Measurements from ENCODE around the gene ZFP1.

ZFP1 gene

DNA sequence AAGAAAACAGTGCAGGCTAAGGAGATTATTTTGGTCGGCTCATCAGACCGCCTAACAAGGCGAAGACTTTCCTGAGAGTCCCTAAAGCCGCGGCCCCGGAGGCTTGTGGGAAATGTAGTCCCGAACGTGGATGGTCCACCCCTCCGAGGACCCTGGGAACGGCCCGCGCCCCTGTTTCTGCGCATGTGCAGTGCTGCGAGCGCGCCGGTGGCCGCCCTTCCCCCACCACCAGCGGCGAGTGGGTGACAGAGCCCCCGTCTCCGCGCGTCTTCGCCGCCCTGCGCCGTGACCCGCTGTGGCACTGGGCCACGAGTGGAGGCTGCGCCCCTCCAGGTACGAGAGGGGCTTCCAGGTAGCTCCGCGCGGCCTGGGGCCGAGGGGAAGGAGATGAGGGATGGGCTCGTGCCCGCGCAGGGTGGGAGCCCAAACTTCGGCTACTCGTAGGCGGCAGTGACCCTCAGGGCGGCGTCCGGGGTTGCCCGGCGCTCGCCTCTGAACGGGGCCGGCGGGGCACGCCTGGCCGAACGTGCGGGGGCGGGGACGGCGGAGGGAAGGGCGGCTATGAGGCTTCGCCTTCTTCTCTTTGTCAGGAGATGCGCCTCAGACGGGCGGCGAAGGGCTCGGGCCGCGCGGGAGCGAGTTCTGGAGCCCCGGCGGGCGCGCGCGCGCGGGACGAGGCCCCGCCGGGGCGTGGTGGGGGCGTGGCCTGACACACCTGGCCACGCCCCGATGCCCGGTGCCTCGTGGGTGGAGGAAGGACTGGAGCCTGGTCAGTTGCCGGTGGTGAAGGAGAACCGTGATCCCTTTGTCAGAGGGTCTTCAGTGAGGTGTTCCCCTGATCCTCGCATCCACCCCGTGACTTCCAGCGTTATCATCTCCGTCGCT is at the start of gene ZFP1:
TSS of gene ZFP1 (plus strand) at position 214 of the 885 bp plus-strand sequence. CDS start 4,428 bp downstream, outside the sequence.
- DNase-seq (ENCODE audit: low spot score) (peak; percentile 79), FAIRE-seq (peak; percentile 52)

DNA sequence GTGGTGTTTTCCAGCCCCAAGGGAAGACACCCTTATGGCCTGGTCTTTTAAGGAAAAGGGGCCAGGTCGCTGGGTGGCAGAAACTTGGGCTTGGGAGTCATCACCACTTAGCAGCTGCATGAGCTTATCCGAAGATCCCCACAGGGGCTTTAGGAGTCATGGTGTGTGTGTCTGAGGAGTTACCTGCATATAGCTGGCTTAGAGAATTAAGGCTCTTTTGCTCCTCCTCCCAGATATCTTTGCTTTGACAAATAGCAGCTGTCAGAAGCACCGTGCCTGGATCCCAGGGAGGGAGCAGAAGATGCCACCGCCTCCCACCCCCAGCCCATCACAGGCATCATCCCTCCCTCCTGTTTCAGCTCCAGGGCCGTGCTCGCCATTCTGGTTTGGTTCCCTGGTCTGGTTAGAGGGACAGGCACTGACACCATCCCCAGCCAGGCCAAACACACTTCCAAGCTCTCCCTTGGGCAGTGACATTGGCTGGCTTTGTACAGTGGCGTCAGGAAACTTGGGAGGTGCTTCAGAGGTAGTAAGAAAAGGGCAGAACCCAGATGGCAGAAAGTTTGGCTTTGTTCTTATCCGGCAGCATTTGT is 49.2 kb upstream of the ZFP1 start:
- FAIRE-seq (no peak), DNase-seq (ENCODE audit: low spot score) (no peak)

DNA sequence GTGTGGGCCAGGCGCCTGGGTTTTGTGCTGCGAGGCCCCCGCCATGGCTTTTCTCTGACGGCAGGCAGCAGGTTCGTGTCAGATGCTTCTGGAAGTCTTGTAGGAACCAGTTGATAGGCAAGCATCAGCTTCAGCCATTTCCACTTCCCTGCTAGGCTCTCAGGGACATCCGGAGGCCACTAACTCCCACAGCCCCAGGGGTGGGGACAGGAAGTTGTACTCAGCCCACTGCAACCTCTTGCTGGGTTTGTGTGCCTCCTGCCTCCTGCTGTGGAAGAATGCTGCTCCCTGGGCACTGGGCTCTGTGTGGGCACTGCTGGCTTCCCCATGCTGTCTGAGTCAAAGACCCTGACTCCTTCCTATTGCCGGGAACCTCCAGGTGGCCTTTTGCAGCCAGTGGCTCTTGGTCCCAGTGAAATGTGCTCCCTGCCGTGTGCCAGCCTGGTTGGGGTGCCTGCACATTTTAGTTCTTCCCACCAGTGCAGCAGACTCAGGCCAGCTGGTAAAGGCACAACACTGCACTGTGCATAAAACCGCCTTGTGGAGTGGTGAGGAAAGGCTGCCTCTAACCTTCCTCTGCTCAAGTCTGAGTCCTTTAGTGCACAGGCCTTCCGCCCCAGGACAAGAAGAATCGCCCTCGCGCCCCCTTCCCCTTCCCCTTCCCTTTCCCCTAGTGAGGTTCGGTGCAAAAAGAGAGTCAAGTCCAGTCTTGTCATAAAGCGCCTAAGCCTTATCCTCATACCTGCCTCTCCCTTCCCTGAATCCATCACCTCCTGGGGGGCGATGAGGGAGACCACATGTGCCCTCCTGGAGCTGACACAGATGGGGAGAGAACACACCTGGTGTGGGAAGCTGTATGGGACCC is 48.4 kb upstream of the ZFP1 start:
- FAIRE-seq, result no peak
- DNase-seq (ENCODE audit: low spot score), result peak; percentile 49

DNA sequence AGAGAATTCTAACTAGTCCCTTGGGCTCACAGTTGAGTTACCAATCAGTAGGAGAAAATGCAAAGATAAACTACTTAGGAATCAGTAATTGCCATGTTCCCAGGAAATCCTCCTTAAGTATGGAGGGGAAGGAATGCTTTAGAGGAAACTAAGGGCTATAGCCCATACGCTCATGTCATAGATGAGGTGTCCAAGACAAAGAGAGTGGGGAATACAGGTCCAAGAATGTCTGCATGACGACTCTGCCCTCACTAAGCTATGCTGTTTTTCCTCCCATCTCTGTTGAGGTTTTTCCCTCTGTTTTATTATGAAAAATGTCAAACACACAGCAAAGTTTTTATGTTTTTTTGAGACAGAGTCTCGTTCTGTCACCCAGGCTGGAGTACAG is 47.7 kb upstream of the ZFP1 start:
- FAIRE-seq (no peak), DNase-seq (ENCODE audit: low spot score) (no peak)

- FAIRE-seq, result no peak
- no peak for DNase-seq (ENCODE audit: low spot score)
These were observed 46.7 kb upstream of the ZFP1 start for GRCh38 chr16:75101635-75102034.

DNA sequence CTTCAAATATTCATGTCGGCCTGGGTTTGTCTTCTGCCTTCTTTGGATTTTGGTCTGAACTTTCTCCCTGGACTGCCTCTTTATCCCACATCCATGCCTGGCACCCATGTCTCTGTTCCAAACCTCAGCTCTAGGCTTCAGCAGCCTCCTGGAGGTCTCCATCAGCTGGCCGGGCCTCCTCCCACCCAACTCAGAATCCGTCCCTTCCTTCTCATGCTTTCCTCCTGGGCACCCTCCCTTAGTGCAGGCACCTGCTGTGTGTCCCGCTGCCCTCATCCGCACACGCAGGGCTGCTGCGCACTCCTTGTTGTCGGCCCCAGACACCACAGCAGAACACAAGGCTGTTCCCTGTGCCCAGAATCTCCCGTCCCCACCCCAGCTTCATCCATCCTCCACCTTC is 45.7 kb upstream of the ZFP1 start:
- FAIRE-seq (no peak), DNase-seq (ENCODE audit: low spot score) (no peak)

- no peak for FAIRE-seq
These were observed 44.3 kb upstream of the ZFP1 start for GRCh38 chr16:75103994-75104393.

GRCh38 chr16:75104836-75105235 is 43.5 kb upstream of the ZFP1 start:
- no peak for FAIRE-seq

More at GRCh38 chr16:75103994-75104393, 44.3 kb upstream of the ZFP1 start:
- DNase-seq (ENCODE audit: low spot score), result no peak

GRCh38 chr16:75105306-75106061 is 42.8 kb upstream of the ZFP1 start:
- no peak for FAIRE-seq
- no peak for DNase-seq (ENCODE audit: low spot score)

More at GRCh38 chr16:75104836-75105235, 43.5 kb upstream of the ZFP1 start:
- DNase-seq (ENCODE audit: low spot score), result no peak

GRCh38 chr16:75106351-75107274 is 41.7 kb upstream of the ZFP1 start:
- FAIRE-seq (no peak), DNase-seq (ENCODE audit: low spot score) (no peak)

DNA sequence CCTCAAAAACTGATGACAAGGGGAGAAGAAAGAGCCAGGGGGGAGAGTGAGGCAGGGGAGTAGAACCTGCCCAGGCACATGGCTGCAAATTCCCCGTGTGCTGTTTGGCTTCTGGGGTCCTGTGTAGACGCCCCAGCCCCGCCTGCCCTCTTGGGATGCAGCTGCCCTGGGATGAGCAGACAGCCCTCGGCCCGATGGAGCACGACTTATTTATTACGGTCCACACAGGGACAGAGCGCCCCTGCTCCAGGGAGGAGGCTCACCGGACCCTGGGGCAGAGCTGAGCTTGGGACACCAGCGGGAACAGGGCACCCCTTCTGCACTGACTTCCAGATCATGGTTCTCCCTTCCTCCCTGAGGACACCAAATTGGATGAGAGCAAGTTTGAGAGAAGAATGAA is 40.8 kb upstream of the ZFP1 start:
- DNase-seq (ENCODE audit: low spot score) (no peak), FAIRE-seq (no peak)

DNA sequence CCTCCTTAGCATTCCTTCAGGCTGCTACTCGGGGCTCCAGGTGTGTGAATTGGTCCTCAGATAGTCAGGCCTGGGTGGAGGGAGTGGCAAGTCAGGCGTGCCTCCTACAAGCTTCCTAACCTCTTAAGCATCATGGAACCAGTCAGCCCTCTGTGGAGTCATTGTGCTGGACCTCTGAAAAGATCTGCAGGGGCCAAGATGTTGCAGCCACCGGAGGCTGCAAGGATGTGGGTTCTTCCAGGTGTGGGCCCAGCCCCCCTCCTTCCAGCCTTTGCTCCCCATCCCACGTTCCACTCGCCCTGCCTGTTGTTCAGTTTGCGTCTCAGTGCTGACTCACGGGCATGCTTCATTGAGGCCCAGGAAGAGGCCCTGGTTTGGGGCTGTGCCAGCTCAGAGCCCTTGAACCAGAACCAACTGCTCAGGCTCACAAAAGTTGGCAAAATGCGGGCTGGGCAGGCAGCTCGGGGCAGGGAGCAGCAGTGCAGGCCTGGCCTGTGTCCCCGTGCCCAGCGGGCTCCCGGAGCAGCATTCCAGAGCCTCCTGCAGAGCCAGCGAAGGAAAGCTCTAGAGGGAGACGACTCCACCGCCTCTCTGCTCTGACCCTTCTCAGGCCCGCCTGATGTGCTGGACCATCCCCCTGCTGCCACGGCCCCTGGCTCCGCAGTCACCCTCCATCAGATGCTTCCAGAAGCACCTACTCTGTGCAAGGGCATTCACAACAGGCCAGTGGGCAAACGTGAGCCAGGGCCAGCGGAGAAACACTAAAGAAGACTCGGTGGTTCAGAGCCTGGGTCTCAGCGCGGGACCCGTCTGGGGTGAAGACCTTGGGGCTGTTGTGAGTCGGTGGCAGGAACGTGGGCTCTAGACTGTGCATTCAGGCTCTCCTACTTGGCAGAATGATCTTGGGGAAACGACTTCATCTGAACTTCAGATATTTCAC is 39.3 kb upstream of the ZFP1 start:
- DNase-seq (ENCODE audit: low spot score), result peak; percentile 97
- peak; percentile 93 for FAIRE-seq

DNA sequence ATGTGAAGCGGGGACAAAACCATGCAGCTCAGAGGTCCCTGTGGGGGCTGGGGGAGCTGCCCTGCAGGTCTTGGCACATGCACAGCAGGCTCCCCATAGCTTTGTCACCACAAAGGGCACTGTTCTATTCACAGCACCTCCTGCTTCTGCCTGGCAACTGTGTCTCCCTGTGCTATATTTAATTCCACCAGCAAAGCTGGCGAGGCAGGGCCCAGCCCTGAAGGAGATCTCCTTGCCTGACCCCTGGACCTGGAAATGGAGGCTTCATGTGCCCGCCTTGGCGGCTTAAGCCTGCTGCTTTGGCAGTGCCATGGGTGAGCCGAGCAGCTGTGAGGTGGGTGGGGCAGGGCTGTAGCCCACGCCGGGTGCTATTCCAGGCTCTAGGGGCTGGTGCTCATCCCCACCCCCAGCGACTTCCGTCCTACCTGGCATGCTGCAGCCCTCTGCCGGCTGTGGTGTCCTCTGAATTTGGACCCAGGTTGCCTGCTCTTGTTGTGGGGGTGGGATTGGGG is 38.5 kb upstream of the ZFP1 start:
- FAIRE-seq (no peak), DNase-seq (ENCODE audit: low spot score) (peak; percentile 10)

DNA sequence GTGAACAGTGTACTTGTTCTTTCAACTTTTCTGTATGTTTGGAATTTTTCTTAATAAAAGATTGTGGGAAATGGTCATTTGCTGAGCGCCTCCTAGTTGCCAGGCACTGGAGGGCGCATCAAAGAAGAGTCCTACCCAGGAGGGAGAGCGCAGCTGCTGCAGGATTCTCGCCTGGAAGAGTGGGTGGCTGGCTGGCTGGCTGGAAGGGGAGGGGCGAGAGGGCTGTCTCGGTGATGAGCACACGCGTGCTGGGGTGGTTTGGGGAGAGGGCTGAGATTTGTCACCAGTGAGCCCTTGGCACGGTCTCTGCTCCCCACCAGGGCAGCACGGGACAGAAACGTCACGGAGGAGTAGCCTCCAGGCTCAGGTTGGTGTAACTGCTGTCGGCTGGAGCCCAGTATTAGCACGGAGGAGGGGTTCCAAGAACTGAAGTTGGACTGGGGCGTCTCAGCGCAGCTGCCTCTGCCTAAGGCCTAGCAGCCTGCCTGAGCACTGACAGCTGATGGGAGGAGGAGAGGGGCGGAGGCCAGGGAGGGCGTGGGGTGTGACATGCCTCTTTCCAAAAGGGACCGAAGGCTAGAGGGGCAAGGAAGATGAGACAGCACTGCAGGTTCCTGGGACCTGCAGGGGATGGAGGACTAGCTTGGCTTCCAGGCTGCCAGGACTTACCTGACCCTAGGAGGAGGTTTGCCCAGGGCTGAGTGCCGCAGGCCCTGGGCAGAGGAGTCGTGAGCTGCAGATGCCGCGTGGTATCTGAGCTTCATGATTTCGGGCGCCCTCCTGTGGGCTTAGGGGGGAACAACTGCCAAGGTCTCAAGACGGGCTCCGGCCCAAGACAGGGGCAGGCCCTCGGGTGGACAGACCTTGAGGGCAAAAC is 37.4 kb upstream of the ZFP1 start:
- DNase-seq (ENCODE audit: low spot score) (peak; percentile 72), FAIRE-seq (no peak)

GRCh38 chr16:75111514-75111940 is 36.8 kb upstream of the ZFP1 start:
- FAIRE-seq (no peak), DNase-seq (ENCODE audit: low spot score) (no peak)

- FAIRE-seq, result no peak
- no peak for DNase-seq (ENCODE audit: low spot score)
These were observed 36.2 kb upstream of the ZFP1 start for GRCh38 chr16:75111961-75112733.
